HG03342 (cell line): ENCODE measurements around the gene SSB.
"Not testable (repeated sequence)": the region's sequence is repeated elsewhere in the genome, so short reads cannot be mapped to it uniquely, and the experiment has no call there.

Experiments used
- ATAC-seq: cut with Tn5 transposase; IDR thresholded peaks from one replicate; pipeline ENCODE4 v1.9.1; 2021; ENCODE audit warnings: mild to moderate bottlenecking, moderate library complexity; ENCODE audit not compliant: unreplicated experiment

Gene SSB

DNA sequence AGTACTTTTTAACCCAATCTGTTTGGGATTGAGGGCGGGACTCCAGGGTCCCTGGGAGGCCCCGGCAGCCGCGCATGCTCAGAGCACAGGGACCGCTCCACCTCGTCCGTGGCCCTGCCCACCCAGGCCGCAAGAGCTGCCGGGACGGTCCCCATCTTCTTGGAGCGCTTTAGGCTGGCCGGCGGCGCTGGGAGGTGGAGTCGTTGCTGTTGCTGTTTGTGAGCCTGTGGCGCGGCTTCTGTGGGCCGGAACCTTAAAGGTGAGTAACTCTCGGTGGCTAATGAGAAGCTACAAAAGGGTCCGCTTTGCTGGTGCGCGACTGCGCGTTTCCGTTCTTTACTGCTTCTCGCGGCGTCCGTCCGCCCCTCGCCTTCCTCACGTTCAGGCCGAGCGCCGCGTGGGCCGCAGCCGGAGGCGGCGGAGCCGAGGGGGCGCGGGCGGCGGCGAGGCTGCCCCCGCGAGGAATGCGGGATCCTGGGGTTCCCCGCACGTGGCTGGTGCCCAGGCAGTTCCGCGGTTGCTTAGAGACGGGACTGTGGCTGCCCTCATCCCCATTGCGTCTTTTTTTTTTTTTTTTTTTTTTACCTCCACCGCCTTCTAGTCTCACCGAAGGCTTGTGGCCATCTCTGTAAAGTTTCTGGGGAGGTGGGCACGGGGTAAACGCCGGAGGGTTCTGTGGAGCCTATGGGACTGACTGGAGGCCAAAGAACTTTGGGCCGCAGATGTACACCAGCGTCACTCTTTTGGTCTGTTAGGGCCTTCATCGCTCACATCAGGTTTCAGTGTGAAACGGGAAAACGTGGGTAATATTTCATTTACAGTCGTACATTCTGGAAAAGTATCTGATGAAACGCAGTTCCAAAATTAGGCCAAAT lies at the start of gene SSB:
SSB (plus strand) TSS at position 154 of the 875 bp plus-strand sequence. CDS start 2,090 bp downstream, outside the sequence.
- ATAC-seq, result peak; percentile 96

DNA sequence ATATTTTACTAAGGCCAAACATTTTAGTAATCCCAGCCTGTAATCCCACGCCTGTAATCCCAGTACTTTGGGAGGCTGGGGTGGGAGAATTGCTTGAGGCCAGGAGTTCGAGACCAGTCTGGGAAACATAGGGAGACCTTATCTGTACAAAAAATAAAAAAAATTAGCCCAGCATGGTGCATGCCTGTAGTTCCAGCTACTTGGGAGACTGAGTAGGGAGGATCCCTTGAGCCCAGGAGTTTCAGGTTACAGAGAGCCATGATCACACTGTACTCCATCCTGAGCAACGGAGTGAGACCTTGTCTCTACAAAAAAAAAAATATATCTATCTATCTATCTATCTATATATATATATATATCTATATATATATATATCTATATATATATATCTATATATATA lies 45.9 kb upstream of the SSB start:
- no peak for ATAC-seq

DNA sequence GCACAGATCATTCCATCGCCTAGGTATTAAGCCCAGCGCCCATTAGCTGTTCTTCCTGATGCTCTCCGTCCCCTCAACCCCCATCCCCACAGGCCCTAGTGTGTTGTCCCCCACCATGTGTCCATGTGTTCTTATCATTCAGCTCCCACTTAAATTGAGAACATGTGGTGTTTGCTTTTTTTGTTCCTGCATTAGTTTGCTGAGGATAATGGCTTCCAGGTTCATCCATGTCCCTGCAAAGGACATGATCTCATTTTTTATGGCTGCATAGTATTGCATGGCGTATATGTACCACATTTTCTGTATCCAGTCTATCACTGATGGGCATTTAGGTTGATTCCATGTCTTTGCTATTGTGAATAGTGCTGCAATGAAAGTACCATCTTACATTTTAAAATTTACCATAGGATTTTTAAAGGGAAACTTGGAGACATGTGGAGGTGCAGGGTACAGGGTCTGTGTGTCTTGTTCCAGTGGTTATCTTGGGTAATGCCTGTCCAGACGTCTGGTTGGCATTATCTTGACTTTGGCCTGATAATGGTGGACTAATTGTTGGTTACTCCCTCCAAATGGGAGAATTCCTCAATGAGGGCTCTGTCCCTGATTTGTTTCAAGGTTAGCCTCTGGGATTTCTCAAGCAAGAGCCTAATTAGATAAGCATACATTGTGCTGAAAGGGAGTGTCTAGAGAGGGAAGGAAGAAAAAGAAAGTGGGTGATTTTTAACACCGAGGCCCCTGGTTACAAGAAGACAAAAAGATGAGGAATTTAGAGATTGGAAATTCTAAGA lies 43.4 kb upstream of the SSB start:
- no peak for ATAC-seq

DNA sequence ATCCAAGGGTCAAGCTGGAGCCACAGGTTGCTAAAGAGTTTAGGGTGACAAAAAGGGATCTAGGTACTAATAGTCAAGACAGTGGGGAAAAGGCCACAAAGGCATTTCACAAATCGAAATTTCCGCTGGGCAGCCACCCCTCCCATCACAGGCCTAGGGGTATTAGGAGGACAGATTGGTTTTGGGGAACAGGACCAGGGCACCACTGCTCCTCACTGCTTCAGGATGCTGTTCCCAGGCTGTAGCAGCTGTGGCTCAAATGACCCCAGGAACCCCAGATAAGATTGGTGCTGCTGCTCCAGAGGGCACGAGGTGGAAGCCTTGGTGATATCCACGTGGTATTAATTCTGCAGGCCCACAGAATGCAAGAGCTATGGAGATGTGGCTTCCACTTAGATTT lies 42.3 kb upstream of the SSB start:
- ATAC-seq, result no peak

DNA sequence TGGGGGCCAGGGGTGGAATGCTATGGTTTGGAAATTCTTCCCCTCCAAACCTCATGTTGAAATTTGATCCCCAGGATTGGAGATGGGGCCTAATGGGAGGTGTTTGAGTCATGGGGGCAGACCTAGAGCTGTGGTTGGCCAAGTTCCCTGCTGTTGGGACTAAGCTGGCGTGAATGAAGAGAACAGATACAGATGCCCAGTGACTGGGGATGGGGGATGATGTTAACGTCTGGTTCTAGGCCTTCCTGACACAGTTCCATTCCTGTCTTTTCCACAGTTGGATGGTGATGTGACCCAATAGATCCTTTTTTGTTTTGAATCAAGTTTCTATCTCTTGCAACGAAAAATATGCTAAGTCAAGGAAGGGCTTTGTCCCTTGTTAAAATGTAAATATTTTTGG lies 41.3 kb upstream of the SSB start:
- ATAC-seq, result no peak

DNA sequence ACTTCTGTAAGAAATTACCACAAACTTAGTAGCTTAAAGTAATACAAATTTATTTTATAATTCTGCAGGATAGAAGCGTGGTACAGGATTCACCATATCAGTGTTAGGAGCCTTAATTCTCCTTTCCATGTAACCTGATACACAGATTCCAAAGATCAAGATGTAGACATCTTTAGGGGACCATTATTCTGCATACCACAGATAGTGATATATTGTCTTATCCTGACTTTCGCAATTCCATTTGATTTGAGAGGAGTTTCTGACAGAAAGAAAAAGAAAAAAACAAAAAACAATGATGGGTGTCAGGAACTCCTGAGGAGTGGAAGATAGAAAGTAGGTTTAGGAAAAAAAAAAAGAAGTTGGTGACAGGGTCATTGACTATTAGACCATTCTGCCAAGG lies 40.9 kb upstream of the SSB start:
- ATAC-seq, result no peak

DNA sequence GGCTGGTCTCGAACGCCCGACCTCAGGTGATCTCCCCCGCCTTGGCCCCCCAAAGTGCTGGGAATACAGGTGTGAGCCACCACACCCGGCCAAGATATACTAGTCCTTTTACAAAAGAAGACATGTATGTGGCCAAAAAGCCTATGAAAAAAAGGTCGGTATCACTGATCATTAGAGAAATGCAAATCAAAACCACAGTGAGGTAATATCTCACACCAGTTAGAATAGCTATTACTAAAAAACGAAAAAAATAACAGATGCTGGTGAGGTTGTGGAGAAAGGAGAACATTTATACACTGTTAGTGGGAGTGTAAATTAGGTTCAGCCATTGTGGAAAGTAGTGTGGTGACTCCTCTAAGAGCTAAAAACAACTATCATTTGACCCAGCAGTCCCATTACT lies 38.7 kb upstream of the SSB start:
- no peak for ATAC-seq

DNA sequence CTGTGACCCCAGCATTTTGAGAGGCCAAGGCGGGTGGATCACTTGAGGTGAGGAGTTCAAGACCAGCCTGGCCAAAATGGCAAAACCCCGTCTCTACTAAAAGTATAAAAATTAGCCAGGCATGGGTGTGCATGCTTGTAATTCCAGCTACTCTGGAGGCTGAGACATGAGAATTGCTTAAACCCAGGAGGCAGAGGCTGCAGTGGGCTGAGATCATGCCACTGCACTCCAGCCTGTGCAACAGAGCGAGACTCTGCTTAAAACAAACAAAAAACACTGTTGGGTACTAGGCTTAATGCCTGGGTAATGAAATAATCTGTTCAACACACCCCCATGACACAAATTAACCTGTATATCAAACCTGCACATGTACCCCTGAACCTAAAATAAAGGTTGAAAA lies 37.9 kb upstream of the SSB start:
- ATAC-seq, result not testable (repeated sequence)

DNA sequence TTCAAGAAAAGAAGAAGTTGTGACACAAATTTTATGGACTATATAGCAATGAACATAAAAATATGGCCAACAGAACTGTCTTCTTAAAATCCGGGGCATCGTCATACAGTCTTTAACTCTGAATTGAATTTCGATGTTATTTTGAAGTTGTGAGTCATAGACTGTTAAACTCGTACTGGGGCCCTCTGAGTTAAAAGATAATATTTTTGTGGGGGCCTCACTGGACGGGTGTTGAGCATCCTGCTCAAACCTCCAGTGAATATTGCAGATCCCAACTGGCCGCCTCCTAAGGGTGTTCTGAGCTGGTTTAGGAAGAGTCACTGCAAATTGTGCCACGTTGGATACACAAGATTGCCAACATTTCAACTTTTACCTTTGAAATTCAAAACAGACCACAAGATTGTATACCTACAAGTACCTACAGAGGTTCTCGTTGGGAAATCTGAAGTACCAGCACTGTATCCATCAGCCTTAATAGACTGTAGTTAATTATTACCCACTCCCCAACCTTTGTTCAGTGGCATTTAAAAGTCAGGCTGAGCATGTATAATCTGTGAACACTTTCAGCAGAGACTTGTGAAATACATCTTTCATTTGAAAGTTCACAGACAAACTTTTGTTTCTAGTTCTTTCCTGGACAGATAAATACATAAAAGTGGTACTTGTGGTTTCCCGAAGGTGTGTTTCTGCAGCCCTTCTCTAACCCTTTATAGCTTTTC lies 37.3 kb upstream of the SSB start:
- ATAC-seq, result no peak

DNA sequence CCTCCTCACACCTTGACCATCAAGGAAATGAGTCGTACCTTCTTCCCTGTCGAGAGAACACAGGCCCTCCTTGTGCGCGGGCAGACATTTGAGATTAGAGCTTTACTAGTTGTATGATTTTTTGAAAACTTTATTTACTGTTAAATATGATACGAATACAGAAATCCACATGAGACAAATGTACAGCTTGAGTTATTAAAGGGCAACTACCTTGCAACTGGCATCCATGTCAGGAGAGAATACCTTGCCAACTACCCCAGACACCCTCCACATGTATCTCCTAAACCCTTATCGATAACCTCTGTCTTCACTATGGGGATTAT lies 36.7 kb upstream of the SSB start:
- no peak for ATAC-seq

DNA sequence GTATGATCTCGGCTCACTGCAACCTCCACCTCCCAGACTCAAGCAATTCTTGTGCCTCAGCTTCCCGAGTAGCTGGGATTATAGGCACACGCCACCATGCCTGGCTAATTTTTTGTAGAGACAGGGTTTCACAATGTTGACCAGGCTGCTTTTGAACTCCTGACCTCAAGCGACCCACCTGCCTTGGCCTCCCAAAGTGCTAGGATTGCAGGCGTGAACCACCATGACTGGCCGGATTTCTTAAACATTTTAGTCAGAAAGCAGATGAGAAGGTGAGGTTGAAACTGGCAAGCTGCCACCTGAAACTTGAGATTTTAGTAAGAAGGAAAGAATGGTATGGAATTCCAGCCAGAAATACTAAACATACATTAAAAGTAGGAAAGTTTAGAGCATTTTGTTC lies 33.1 kb upstream of the SSB start:
- no peak for ATAC-seq

DNA sequence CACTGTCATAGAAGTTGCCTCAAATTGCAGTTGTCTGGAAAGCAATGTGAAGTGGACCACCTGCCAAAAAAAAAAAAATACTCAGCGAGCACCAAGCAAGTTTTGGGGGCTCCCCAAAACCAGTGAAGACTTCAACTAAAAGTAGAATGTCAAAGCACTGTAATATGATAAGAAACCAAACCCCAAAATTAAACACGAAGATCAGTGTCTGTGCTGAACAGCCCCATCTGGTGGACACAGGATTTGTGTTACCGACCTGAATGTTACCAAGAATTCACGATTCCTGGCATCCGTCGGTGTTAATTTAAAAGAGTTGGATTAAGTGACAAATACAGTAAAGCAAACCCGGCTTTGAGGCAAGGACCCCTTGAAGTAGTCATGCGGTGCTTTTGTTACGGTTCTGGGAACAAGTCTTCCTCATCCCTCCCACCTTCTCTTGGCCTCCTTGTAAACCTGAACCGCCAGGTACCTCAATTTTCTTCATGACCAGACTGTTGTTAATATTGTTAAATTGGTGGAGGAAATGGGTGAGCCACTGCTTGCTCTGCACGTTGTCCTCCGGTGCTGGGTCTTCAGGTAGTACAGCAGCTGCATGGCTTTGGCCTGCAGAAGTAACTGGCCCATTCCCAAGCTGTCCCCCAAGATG lies 31.3 kb upstream of the SSB start:
- no peak for ATAC-seq

DNA sequence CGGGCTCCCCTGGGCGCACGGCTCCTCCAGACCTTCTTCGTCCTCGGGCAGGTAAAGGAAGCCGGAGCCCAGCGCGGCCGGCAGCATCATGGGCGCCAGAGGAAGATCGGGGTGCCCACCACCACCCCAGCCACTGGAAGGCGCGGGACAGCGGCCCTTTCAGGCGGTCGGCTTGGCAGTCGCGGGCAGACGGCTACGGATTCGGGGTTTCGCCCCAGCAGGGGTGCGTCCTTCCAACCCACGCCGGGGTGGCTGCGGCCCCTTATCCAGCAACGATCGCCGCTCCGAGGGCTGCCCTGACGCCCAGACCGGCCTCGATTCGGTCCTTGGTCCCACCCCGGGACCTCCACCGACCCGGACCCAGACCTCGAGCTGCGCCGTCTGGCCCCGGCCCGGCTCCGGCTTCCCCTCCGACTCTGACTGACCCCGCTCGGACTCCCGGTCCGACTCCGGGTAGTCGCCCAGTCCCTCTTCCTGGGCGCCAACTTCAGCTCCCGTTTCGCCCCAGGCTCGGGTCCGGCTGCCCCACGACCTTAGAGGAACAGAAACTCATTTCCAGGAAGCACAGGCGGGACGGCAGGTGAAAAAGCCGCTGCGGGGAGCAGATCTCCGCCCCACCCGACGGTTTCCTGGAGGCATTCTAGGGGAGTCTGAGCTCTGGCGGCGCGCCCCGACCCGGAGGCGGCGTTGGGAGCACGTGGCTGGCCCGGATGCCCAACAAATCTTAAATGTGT lies 30.2 kb upstream of the SSB start:
- ATAC-seq, result no peak

DNA sequence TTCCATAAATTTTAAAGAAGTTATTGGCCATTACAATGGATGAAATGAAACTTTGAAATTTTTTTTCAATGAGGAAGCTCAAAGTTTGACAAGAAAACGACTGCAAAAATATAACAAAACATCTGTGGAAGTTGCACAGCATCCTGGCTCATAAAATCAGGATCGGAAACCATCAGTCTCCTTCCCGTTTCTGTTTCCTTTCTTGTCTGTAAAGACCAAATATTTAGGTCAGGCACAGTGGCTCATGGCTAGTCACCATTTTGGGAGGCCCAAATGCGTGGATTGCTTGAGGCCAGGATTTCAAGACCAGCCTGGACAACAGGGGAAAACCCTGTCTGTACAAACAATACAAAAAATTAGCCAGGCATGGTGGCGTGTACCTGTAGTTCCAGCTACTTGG lies 27.6 kb upstream of the SSB start:
- ATAC-seq, result no peak

DNA sequence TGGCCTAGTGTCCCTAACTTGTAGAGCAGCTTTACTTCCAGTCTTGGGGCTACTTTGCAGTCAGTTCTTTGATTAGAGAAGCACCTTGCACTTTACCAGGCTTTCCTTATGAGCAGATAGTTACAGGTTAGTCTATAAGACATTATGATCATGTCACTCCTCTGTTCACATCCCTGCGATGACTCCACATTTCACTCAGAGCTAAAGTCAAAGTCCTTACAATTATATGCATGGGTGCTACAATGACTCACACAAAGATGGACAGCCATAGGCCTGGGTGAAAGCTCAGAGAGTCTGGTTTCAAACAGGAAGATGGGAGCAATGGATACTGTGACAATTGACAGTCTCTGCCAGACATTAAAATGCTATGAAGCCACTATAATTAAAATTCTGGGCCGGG lies 27.1 kb upstream of the SSB start:
- ATAC-seq, result no peak

DNA sequence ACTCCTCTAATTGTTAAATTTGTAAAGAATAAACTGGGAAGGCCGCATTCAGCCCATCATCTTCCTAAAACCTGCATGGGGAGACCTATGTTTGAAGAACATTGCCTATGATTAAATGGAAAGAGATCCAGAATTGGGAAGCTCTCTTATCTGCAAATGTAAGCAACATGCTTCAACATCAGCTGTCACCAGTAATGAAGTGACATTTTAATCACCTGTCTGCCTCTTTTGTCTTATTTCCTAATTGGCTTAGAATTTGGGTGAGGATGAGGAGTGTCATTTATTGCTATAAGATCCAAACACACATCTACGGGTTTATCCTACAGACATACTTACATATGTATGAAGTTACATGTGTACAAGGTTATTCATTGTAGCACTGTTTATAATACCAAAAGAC lies 26.0 kb upstream of the SSB start:
- no peak for ATAC-seq

DNA sequence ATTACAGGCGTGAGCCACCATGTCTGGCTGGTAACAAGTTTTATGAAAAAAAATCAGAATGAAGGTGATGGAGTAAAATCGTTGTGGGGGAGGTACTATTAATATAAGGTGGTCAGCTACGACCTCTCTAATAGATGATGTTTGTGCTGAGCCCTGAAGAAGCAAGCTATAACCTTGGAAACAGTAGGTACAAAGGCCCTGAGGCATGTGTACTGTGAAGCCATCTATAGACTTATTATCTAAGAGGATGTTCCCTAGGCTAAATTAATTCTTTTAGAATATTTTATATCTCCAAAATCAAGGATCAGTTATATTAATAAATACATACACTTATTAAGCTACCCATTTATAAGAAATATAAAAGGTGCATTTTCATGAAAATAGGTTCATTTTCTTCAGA lies 23.3 kb upstream of the SSB start:
- no peak for ATAC-seq

DNA sequence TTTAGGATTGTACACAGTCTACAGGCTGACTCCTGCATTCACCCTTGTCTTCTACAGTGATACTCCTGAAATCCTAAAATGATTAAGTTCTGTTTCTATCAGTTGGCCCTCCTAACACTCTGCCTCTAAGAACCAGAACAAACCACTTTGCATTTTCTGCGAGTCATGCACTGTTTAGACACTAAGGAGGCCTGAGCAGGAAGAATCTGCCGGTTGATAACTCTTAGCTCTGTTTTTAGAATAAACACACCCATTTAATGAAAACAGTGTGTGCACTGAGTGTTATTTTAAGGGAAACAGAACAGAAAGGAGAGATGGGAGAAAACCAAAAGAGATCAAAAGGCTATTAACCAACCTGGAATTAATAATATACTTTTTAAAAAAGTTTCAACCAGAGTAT lies 22.9 kb upstream of the SSB start:
- ATAC-seq, result no peak

DNA sequence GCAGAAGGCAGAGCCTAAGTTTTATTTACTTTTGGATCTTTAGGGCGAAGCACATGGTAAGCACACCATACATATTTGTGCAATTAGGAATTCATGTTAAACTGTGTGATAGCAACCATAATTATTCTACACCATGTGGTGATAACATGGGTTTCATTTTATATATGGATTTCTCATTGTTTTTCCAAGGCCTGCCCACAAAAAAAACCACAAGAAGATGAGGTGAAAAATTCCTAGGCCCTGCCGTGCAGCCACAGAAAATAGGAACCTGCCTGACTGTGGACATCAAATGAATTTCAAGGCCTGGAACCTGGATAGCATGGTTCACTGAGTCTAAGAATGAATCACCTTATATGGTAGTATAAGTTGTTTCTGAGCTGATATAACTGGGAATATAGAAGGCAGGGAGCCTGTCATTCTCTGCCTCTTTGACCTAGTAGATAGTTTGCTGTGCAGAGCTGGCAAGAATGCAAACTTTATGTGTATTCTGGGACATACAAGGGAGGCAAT lies 22.4 kb upstream of the SSB start:
- no peak for ATAC-seq

DNA sequence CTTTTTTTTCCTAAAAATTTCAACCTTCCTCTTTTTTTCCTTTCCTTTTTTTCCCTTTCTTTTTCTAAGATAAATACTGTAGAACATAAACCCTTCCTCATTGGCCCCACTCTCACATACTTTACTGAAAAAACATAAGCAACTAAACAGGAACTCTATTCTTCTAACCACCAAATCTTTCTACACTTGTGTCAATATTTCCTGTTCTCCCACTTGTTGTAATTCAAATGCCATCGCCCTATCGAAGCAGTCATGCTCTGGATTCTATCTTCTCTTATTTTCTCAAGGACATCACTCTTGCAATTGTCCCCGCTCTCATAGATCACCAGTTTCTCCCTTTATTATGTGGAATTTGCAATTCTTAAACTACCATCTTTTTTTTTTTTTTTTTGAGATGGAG lies 20.2 kb upstream of the SSB start:
- no peak for ATAC-seq
